Myocyte (in vitro differentiated cells): ENCODE measurements around the gene ACTG2. TPM values are rescaled to one million over a fixed set of nuclear protein-coding genes. Genes with fewer than 3 reads are reported as not detected.
"Not testable (repeated sequence)": the region's sequence is repeated elsewhere in the genome, so short reads cannot be mapped to it uniquely, and the experiment has no call there.

Experiments used
- DNase-seq: peaks from one replicate; pipeline ENCODE4 v3.0.0-alpha.2; 2012; ENCODE audit warnings: low read depth
- polyA plus RNA-seq: library from polyadenylated mRNA; unstranded; fragments of >200 nt; gene quantifications from one replicate; pipeline ENCODE4 v1.2.1, GENCODE V29; 2012; ENCODE audit warnings: missing spikeins
- total RNA-seq: library from RNA; depleted of rRNA; stranded (reverse); fragments of >200 nt; gene quantifications from 2 replicates; pipeline ENCODE4 v1.2.3, GENCODE V29; 2014

The ACTG2 gene
- 1.2 TPM in 1 of 2 replicates, not detected in the other for total RNA-seq
- polyA plus RNA-seq, result 0.39 TPM

DNA sequence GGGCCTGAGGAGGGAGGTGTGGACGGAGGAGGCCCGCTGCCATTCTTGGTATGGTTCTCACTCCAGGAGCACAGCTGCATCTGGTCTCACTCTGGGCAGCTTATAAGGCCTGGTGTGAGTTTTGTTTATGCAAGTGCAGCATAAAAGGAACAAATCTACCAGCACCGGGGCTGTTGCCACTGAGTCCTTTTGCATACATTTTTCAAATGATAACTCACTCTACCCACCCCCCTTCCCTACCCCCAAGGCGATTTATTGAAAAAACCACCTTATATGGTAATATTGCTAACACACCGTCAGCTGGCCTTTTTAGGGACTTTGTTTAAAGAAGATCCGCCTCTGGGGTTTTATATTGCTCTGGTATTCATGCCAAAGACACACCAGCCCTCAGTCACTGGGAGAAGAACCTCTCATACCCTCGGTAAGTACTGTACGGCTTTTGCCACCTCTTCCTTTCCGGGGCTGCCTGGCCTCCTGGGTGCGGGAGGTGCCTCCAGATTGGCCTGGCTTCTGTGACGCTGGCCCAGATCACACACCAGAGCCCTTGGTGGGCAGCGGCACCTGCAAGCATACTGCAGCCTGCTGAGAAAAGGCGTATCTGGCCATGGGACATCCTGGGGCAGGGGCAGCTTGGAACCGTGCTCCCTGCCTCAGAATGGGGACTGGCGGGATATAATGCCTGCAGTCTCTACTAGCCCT lies at the start of gene ACTG2:
TSS of gene ACTG2 (plus strand) at position 378 of the 699 bp plus-strand sequence. CDS start 8,304 bp downstream, outside the sequence.
- no peak for DNase-seq

DNA sequence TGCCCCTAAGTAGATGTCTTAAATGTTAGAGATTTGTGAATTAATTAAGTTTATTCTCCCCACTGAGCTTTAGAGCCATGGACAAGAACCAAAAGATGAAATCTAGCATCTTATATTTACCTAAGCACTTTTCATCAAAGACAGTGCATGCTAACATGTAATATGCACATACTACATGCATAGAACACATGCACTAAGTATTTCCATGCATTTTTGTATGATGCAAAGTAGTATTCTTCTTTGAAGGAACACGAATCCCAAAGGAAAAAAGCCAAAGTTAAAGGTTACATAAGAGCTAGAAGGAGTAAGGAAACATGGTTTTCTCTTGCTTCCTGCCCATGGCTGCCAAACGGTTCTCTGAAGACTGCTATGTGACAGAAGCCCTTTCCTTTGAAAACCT lies 48.7 kb upstream of the ACTG2 start:
- DNase-seq, result no peak

DNA sequence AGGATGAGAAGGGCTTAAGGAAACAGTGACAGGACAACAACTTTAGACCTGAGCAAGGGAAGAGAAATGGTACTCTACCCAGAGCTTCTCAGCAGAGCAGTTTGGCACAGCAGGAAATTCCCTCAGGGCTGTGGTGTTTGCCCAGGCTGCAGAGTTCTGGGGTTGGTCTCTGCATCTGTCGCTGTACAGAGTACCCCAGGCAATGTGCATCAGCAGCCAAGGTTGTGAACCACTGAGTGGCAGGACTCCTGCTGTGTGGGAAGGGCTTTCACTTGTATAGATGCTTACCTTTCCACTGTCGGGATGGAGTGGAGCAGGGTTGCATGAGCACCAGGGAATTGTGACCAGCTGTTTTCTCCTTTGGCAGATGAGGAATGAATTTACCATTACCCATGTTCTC lies 42.8 kb upstream of the ACTG2 start:
- peak; percentile 39 for DNase-seq

DNA sequence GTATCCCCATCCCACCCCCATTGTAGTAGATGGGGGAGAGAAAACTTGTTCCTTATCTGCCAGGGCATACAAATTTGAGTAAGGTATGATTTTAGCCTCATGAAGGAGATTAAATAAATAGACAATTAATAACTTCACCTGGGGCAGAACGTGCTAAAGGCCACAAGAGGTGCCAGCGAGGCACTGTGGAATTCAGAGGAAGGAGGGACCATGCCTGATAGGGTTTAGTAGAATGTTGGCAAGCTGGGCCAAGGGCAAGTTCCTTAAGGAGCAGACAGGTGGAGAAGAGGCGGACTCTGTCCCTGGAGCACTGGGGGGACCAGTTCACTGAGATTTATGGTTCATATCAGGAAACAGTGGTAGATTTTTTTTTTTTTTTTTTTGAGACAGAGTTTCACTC lies 41.5 kb upstream of the ACTG2 start:
- no peak for DNase-seq

DNA sequence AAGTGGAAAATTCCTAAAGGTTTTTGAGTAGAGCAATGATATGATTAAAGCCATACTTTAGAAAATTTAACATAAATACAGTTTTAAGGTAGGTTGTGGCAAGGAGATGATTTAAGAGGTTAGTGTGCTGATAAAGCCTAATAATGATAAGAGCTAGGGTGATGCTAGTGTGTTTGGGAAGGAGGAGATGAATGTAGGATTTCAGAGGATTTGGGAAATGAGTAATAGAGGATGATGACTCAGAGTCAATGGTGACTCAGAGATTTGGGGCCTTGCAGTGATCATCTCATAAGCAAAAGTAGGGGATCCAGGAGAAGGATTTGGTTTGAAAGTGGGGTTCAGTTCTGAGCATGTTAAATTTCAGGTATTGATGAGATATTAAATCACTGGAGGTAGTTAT lies 40.8 kb upstream of the ACTG2 start:
- peak; percentile 56 for DNase-seq

DNA sequence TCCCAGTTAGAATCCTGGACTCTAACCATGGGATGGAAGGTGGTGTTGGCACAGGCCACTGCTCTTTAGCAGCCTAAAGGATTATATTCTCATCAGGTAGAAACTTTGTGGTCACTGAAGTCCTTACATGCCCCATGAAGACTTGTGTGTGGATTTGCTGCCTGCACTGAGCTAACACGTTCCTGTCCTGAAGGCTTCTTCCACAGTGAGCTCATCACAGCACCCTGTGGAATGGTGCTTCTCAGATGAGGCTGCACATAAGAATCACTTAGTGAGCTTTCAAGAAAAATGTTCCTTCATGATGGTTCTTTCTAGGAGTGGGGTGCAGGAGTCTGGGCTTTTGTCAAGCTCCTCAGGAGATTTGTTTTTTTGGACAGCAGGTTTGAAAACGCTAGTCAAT lies 37.3 kb upstream of the ACTG2 start:
- DNase-seq, result no peak

DNA sequence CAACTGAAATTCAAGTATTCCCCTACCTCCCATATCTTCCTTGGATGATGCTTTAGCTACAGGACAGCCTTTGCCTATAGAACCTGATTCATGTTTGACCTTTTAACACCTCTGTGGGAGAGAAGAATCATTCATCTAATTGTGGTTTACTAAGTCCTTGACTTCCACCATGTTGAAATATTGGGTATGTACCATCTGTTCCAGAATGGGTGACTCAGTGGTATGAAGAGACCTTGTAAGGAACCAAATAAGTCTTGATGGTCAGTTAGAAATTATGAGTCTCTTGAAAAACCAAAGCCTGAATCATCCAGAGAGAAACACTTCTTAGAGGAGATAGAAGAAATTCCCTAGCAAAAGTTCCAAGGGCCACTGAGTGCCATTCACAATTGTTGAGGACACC lies 36.6 kb upstream of the ACTG2 start:
- DNase-seq, result peak; percentile 49

DNA sequence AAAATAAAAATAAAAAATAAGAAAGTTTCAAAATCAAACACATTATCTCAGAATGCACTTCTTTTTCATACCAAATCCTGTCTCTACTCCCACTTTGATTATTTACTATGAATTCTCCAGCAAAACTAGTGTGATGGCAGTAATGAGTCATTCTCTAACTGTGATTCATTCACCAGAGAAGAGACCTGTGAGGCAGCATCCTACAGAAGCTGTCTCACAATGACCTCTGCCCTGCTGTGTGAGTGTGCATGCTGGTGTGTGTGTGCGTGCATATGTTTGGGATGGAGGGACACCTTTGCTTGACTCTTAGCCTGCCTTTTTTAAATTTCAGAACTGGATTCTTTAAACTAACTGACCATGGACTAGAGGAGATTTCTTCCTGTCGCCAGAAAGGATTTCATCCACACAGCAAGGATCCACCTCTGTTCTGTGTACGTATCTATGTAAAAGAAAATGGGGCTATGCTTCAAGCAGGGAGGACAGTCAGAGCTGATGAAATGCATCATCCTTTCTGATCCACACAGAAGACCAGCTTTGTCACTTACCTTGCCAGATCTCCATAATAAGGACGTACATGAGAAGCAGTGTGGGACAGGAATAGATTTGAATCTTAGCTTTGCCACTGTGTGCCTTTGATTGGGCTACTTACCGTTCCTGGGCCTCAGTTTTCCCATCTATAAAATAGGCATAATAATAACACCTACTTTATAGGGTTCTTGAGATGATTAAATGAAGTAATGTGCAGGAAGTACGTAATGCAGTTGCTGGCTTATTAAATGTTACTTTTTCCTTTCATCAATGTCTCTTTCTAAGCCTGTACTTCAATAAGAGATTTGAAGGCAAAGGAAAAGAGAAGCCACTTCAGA lies 32.9 kb upstream of the ACTG2 start:
- peak; percentile 46 for DNase-seq

DNA sequence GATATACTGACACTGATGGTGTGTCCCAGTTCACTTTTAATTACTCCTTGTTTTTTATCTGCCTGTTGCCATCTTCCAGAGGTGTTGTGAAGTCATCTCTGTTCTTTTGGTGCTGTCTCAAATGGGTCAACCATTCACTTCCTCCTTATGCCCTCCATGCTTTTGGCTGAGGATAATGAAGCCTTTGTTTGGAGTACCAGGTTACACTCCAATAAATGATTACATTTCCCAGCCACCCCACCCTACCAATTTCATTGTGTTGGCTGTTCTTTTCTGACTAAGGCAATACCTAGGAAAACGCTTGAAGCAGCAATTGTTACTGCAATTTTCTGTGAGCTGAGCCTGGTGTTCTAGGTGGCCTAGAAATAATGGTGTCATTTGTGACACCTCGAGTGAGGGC lies 29.8 kb upstream of the ACTG2 start:
- DNase-seq, result peak; percentile 1

DNA sequence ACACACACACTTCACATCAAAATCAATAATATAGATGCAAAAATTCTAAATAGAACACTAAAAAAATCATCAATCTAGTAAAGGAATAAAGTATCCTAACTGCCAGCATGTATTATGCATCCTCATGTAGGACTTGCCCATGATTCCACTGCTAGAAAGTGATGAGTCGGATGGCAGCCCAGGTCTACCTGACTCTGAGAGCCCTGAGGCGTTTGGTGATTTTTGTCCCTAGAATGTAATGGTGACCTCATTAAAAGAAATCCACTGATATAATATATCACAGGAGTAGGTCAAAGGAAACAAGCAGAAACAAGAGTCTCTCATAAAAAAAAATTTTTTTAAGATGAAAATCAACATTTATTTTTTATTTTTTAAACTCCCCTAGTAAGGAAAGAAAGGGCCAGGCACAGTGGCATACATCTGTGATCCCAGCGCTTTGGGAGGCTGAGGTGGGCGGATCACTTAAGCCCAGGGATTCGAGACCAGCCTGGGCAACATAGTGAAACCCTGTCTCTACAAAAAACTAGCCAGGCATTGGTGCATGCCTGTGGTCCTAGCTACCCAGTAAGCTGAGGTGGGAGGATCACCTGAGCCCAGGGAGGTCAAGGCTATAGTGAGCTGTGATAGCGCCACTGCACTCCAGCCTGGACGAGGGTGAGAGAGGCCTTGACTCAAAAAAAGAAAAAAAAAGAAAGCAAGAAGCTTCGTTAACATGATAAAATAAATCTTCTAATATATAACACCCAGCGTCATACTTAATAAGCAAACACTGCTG lies 24.4 kb upstream of the ACTG2 start:
- DNase-seq, result peak; percentile 33

DNA sequence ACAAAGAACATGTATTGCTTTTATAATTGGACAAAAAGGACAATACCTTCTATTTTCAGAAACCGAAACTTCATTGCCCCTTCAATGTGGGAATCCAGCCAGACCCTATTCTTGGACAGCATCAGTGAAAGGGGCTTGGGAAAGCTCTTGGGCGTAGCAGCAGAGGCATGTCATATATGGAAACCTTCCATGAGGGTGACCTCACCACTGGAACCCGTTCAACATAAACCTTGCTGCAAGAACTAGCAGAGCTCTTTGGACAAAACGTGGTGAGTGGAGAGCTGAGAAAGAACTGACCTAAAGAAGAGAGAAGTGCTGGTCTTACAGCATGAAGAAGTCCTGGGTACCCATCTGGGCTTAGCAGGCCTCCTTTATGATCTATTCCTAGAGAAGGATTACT lies 22.7 kb upstream of the ACTG2 start:
- DNase-seq, result peak; percentile 75

DNA sequence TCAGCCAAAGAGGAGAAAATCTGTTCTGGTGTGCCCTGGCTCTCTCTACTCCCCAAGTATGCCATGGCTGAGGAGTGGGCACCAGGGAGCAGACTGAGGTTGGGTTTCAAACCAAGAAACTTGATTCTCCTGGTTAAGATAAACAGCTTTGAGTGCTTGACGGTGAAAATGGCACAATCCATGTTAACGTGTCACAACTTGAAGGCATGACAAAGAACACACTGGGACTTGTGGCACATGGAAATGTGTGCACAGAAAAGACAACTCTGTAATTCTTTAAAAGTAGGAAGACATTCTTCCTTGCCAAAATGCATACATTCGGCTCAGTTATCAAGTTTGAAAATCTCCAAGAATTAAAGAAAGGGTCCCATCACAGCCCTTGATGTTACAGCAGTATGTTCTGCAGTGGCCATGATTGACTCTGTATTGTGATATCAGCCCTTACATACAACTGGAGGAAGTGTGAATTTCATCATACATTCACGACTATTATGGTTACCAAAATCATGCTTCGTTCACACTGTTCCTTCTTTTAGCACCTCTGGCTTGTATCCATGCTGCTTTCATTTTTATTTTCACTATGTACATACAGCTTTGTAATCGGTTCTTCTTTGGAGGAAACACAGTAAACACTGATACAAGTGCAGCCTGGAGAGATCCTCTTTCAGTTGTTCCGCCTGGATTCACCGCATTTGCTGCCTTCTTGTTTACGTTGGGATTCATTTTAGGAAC lies 15.6 kb upstream of the ACTG2 start:
- no peak for DNase-seq

DNA sequence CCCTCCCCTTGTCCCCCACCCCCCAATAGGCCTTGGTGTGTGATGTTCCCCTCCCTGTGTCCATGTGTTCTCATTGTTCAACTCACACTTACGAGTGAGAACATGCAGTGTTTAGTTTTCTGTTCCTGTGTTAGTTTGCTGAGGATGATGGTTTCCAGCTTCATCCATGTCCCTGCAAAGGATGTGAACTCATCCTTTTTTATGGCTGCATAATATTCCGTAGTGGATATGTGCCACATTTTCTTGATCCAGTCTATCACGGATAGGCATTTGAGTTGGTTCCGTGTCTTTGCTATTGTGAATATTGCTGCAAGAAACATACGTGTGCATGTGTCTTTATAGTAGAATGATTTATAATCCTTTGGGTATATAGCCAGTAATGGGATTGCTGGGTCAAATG lies 14.8 kb upstream of the ACTG2 start:
- not testable (repeated sequence) for DNase-seq

DNA sequence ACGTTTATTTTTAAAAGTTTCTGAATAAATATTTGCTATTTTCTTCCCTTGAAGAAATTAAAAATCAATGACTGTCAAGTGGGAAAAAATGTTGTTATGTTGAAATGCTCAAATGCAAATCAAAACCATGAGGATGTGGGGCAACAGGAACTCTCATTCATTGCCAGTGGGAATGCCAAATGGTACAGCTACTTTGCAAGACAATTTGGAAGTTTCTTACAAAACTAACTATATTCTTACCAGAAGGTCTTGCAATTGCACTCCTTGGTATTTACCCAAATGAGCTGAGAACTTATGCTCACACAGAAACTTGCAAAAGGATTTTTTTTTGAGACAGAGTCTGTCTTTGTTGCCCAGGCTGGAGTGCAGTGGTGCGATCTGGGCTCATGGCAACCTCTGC lies 7.4 kb upstream of the ACTG2 start:
- DNase-seq, result no peak

DNA sequence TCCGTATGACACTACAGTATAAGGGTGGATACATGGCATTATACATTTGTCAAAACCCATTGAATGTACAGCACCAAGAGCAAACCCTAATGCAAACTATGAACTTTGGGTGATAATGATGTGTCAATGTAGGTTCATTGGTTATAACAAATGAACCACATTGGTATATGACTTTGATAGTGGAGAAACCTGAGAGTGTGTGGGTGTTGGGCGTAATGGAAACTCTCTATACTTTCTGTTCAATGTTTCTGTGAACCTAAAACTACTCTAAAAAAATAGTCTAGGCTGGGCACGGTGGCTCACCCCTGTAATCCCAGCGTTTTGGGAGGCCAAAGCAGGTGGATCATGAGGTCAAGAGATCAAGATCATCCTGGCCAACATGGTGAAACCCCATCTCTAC lies 6.5 kb upstream of the ACTG2 start:
- DNase-seq, result no peak

DNA sequence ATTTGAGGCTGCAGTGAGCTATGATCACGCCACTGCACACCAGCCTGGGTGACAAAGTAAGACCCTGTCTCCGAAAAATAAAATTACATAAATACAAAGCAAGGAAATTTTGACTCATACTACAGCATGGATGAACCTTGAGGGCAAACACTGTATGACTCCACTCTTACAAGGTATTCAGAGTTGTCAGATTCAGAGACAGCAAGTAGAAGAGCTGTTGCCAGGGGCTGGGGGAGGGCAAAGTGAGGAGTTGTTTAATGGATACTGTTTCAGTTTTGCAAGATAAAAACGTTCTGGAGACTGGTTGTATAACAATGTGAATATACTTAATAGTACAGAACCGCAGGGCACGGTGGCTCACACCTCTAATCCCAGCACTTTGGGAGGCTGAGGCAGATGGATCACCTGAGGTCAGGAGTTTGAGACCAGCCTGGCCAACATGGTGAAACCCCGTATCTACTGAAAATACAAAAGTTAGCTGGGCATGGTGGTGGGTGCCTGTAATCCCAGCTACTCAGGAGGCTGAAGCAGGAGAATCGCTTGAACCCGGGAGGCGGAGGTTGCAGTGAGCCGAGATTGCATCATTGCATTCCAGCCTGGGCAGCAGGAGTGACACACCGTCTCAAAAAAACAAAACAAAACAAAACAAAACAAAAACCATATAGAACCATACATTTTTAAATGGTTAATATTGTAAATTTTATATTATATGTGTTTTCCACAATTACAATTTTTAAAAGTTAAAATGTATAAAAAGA lies 5.0 kb upstream of the ACTG2 start:
- DNase-seq, result not testable (repeated sequence)

DNA sequence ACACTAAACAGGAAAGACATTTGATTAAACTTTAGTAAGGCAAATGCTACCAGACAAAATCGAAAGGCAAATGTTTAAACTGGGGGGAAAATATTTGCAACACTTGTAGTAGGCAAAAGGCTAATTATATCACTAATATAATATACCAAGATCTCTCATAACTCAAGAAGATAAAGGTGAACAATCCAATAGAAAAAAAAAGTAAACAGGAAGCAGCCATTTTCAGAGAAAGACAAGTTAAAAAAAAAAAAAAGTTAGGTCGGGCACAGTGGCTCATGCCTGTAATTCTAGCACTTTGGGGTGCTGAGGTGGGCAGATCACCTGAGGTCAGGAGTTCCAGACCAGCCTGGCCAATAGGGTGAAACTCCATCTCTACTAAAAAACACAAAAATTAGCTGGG lies 4.4 kb upstream of the ACTG2 start:
- DNase-seq, result no peak

DNA sequence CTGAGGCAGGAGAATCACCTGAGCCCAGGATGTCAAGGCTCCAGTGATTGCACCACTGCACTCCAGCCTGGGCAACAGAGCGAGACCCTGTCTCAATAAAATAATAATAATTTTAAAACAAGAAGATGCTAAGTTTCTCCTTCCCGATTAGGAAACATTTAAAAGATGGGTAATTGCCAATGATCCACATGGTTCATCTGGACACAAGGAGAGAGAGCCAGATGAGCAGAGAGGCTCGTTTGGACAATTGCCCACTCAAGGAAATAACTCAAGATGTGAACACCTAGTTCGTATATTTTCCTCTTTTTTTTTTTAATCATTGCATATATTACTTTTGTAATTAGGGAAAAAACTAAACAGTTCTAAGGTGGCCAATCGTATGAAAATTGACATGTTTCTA lies 3.6 kb upstream of the ACTG2 start:
- no peak for DNase-seq

DNA sequence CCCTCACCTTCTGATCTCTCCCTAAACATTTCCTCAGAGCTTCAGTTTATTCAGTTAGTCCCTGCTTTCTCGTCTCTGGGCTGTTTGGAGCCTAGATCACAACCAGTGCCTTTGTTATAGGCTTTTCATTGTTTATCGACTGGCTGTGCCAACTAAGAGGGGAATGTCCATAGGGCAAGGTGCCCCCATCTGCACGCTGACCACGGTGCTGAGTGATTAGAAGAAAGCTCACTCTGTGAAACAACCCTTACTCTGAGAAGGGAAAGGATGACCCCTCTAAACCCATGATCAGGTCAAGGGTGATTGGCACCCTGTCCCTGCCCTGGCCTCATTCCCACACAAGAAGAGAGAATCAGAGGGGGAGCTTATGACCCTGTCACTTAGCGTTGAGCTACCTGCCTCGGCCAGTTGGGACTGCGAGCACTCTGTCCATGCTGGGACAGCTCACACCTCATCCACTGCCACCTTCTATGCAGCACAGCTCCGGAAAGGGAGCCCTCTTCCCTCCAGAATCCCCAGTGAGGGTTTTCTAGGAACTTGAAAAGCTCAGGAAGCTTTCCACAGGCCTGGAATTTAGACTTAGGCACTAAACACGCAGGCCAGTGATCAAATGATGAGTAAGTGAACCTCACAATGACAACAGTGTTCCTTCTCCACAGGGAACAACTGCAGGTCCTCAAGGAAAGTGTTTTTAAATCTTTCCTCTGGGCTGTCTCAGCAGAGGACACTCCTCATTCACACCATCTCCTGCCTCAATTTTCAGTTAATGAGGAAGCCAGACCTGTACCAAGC lies 2.3 kb upstream of the ACTG2 start:
- no peak for DNase-seq
